ENCODE results near the gene RBM15B.
"Not testable (repeated sequence)": the region's sequence is repeated elsewhere in the genome, so short reads cannot be mapped to it uniquely, and the experiment has no call there.

Gene RBM15B

GRCh38 chr3:51391075-51391565, at the start of gene RBM15B:
RBM15B (plus strand) TSS chr3:51391285; CDS start chr3:51391400, 115 bp downstream.
- Mint-ChIP-seq H3K4me3 (peak within 1 kb of the TSS; percentile 82), H3K4me1 (ENCODE audit: low read depth) (peaks cover 46% of the 10 kb centered on the region), H3K36me3 (ENCODE audit: low read depth) (peaks cover 41% of the 10 kb centered on the region), H3K27ac (peak within 1 kb of the TSS; percentile 89), H3K27me3 (ENCODE audit: low read depth) (no peaks in the 10 kb centered on the region), H3K9me3 (no peaks in the 10 kb centered on the region)

- H3K36me3 Mint-ChIP-seq (ENCODE audit: low read depth), result no peaks in the 10 kb centered on the region
- H3K9me3 Mint-ChIP-seq, result no peaks in the 10 kb centered on the region
- H3K27me3 Mint-ChIP-seq (ENCODE audit: low read depth), result no peaks in the 10 kb centered on the region
- no peaks in the 10 kb centered on the region for H3K4me1 Mint-ChIP-seq (ENCODE audit: low read depth)
- no peak overlapping the region for H3K27ac Mint-ChIP-seq
- H3K4me3 Mint-ChIP-seq, result no peak overlapping the region
These were observed 47.0 kb upstream of the RBM15B start for GRCh38 chr3:51343918-51344687.

GRCh38 chr3:51350751-51351150, 40.3 kb upstream of the RBM15B start:
- H3K27ac Mint-ChIP-seq, result no peak overlapping the region
- H3K4me3 Mint-ChIP-seq, result no peak overlapping the region
- no peaks in the 10 kb centered on the region for H3K27me3 Mint-ChIP-seq (ENCODE audit: low read depth)
- H3K36me3 Mint-ChIP-seq (ENCODE audit: low read depth), result no peaks in the 10 kb centered on the region
- H3K9me3 Mint-ChIP-seq, result no peaks in the 10 kb centered on the region
- no peaks in the 10 kb centered on the region for H3K4me1 Mint-ChIP-seq (ENCODE audit: low read depth)

GRCh38 chr3:51353131-51353530, 38.0 kb upstream of the RBM15B start:
- Mint-ChIP-seq H3K4me3 (no peak overlapping the region), H3K27me3 (ENCODE audit: low read depth) (no peaks in the 10 kb centered on the region), H3K36me3 (ENCODE audit: low read depth) (no peaks in the 10 kb centered on the region), H3K4me1 (ENCODE audit: low read depth) (no peaks in the 10 kb centered on the region), H3K27ac (no peak overlapping the region), H3K9me3 (no peaks in the 10 kb centered on the region)

- no peak overlapping the region for H3K4me3 Mint-ChIP-seq
- H3K9me3 Mint-ChIP-seq, result no peaks in the 10 kb centered on the region
These were observed 37.4 kb upstream of the RBM15B start for GRCh38 chr3:51353691-51354090.

GRCh38 chr3:51354172-51354571, 36.9 kb upstream of the RBM15B start:
- Mint-ChIP-seq H3K9me3 (no peaks in the 10 kb centered on the region), H3K27me3 (ENCODE audit: low read depth) (no peaks in the 10 kb centered on the region), H3K4me1 (ENCODE audit: low read depth) (no peaks in the 10 kb centered on the region), H3K4me3 (no peak overlapping the region), H3K27ac (no peak overlapping the region), H3K36me3 (ENCODE audit: low read depth) (no peaks in the 10 kb centered on the region)

More at GRCh38 chr3:51353691-51354090, 37.4 kb upstream of the RBM15B start:
- H3K4me1 Mint-ChIP-seq (ENCODE audit: low read depth), result no peaks in the 10 kb centered on the region
- no peak overlapping the region for H3K27ac Mint-ChIP-seq
- no peaks in the 10 kb centered on the region for H3K27me3 Mint-ChIP-seq (ENCODE audit: low read depth)
- no peaks in the 10 kb centered on the region for H3K36me3 Mint-ChIP-seq (ENCODE audit: low read depth)

- no peaks in the 10 kb centered on the region for H3K36me3 Mint-ChIP-seq (ENCODE audit: low read depth)
- no peaks in the 10 kb centered on the region for H3K9me3 Mint-ChIP-seq
- no peak overlapping the region for H3K4me3 Mint-ChIP-seq
- no peak overlapping the region for H3K27ac Mint-ChIP-seq
- H3K4me1 Mint-ChIP-seq (ENCODE audit: low read depth), result no peaks in the 10 kb centered on the region
- no peaks in the 10 kb centered on the region for H3K27me3 Mint-ChIP-seq (ENCODE audit: low read depth)
These were observed 36.1 kb upstream of the RBM15B start for GRCh38 chr3:51354731-51355615.

- Mint-ChIP-seq H3K9me3 (no peaks in the 10 kb centered on the region), H3K36me3 (ENCODE audit: low read depth) (no peaks in the 10 kb centered on the region)
These were observed 35.0 kb upstream of the RBM15B start for GRCh38 chr3:51355891-51356578.

GRCh38 chr3:51357856-51358255, 33.2 kb upstream of the RBM15B start:
- Mint-ChIP-seq H3K4me3 (no peak overlapping the region), H3K4me1 (ENCODE audit: low read depth) (no peaks in the 10 kb centered on the region), H3K9me3 (no peaks in the 10 kb centered on the region), H3K27me3 (ENCODE audit: low read depth) (no peaks in the 10 kb centered on the region), H3K27ac (no peak overlapping the region), H3K36me3 (ENCODE audit: low read depth) (no peaks in the 10 kb centered on the region)

More at GRCh38 chr3:51355891-51356578, 35.0 kb upstream of the RBM15B start:
- H3K4me1 Mint-ChIP-seq (ENCODE audit: low read depth), result no peaks in the 10 kb centered on the region
- H3K27ac Mint-ChIP-seq, result no peak overlapping the region
- no peak overlapping the region for H3K4me3 Mint-ChIP-seq
- H3K27me3 Mint-ChIP-seq (ENCODE audit: low read depth), result no peaks in the 10 kb centered on the region

- no peak overlapping the region for H3K4me3 Mint-ChIP-seq
- no peaks in the 10 kb centered on the region for H3K9me3 Mint-ChIP-seq
- H3K4me1 Mint-ChIP-seq (ENCODE audit: low read depth), result no peaks in the 10 kb centered on the region
- H3K27ac Mint-ChIP-seq, result no peak overlapping the region
- no peaks in the 10 kb centered on the region for H3K27me3 Mint-ChIP-seq (ENCODE audit: low read depth)
- no peaks in the 10 kb centered on the region for H3K36me3 Mint-ChIP-seq (ENCODE audit: low read depth)
These were observed 32.1 kb upstream of the RBM15B start for GRCh38 chr3:51358981-51359380.

- no peak overlapping the region for H3K4me3 Mint-ChIP-seq
- H3K36me3 Mint-ChIP-seq (ENCODE audit: low read depth), result no peaks in the 10 kb centered on the region
- H3K27me3 Mint-ChIP-seq (ENCODE audit: low read depth), result no peaks in the 10 kb centered on the region
- no peaks in the 10 kb centered on the region for H3K9me3 Mint-ChIP-seq
- H3K27ac Mint-ChIP-seq, result no peak overlapping the region
- H3K4me1 Mint-ChIP-seq (ENCODE audit: low read depth), result no peaks in the 10 kb centered on the region
These were observed 30.3 kb upstream of the RBM15B start for GRCh38 chr3:51360806-51361205.

GRCh38 chr3:51361746-51362145, 29.3 kb upstream of the RBM15B start:
- Mint-ChIP-seq H3K4me3 (no peak overlapping the region), H3K27ac (no peak overlapping the region), H3K9me3 (no peaks in the 10 kb centered on the region), H3K36me3 (ENCODE audit: low read depth) (no peaks in the 10 kb centered on the region), H3K4me1 (ENCODE audit: low read depth) (no peaks in the 10 kb centered on the region), H3K27me3 (ENCODE audit: low read depth) (peaks cover 6% of the 10 kb centered on the region)

- no peak overlapping the region for H3K4me3 Mint-ChIP-seq
- H3K36me3 Mint-ChIP-seq (ENCODE audit: low read depth), result no peaks in the 10 kb centered on the region
- no peak overlapping the region for H3K27ac Mint-ChIP-seq
- peaks cover 13% of the 10 kb centered on the region for H3K27me3 Mint-ChIP-seq (ENCODE audit: low read depth)
- H3K4me1 Mint-ChIP-seq (ENCODE audit: low read depth), result no peaks in the 10 kb centered on the region
- H3K9me3 Mint-ChIP-seq, result no peaks in the 10 kb centered on the region
These were observed 28.6 kb upstream of the RBM15B start for GRCh38 chr3:51362476-51362875.

- not testable (repeated sequence) for H3K4me3 Mint-ChIP-seq; H3K36me3 Mint-ChIP-seq (ENCODE audit: low read depth); H3K27ac Mint-ChIP-seq; H3K4me1 Mint-ChIP-seq (ENCODE audit: low read depth); H3K9me3 Mint-ChIP-seq
- peaks cover 18% of the 10 kb centered on the region for H3K27me3 Mint-ChIP-seq (ENCODE audit: low read depth)
These were observed 22.8 kb upstream of the RBM15B start for GRCh38 chr3:51368276-51368675.

All from T-helper 1 cell treated with Interleukin-12 subunit alpha and Interleukin-12 subunit beta and Interleukin-4 antibody, amounts not matched to agents 30 μg/mL and 1 μg/mL, for 36 hours (primary cell).